ENCODE results near the gene RPL19.

Gene RPL19

GRCh38 chr17:39223907-39224777, 24.1 kb downstream of the RPL19 start:
- no peak for DNase-seq (ENCODE audit: low read depth)

GRCh38 chr17:39224778-39225307, 24.8 kb downstream of the RPL19 start:
- DNase-seq (ENCODE audit: low read depth), result no peak

- no peak for DNase-seq (ENCODE audit: low read depth)
These were observed 25.4 kb downstream of the RPL19 start, which contains the start of gene STAC2 for GRCh38 chr17:39225308-39225958. TSS of gene STAC2 (minus strand) at chr17:39225945. CDS start at chr17:39225502, 443 bp downstream.

GRCh38 chr17:39225959-39226683, 26.0 kb downstream of the RPL19 start:
- DNase-seq (ENCODE audit: low read depth), result no peak

GRCh38 chr17:39227364-39227919, 27.4 kb downstream of the RPL19 start:
- no peak for DNase-seq (ENCODE audit: low read depth)

GRCh38 chr17:39229274-39229913, 29.3 kb downstream of the RPL19 start:
- DNase-seq (ENCODE audit: low read depth), result no peak

- DNase-seq (ENCODE audit: low read depth), result no peak
These were observed 30.3 kb downstream of the RPL19 start for GRCh38 chr17:39230361-39230760.

- no peak for DNase-seq (ENCODE audit: low read depth)
These were observed 31.0 kb downstream of the RPL19 start for GRCh38 chr17:39231091-39231561.

- no peak for DNase-seq (ENCODE audit: low read depth)
These were observed 31.8 kb downstream of the RPL19 start for GRCh38 chr17:39231591-39232551.

GRCh38 chr17:39235555-39236449, 35.7 kb downstream of the RPL19 start:
- no peak for DNase-seq (ENCODE audit: low read depth)

GRCh38 chr17:39236450-39236927, 36.4 kb downstream of the RPL19 start:
- no peak for DNase-seq (ENCODE audit: low read depth)

- no peak for DNase-seq (ENCODE audit: low read depth)
These were observed 36.9 kb downstream of the RPL19 start for GRCh38 chr17:39236981-39237441.

GRCh38 chr17:39237586-39237985, 37.5 kb downstream of the RPL19 start:
- no peak for DNase-seq (ENCODE audit: low read depth)

GRCh38 chr17:39238311-39238972, 38.4 kb downstream of the RPL19 start:
- no peak for DNase-seq (ENCODE audit: low read depth)

GRCh38 chr17:39239640-39240314, 39.7 kb downstream of the RPL19 start:
- no peak for DNase-seq (ENCODE audit: low read depth)

GRCh38 chr17:39240631-39241030, 40.5 kb downstream of the RPL19 start:
- DNase-seq (ENCODE audit: low read depth), result no peak

- no peak for DNase-seq (ENCODE audit: low read depth)
These were observed 43.1 kb downstream of the RPL19 start for GRCh38 chr17:39243155-39243554.
